ENCODE measurements around the gene CCNJL.

The CCNJL gene

GRCh38 chr5:160289356-160289651, 23.1 kb downstream of the CCNJL start:
- no peak for DNase-seq

GRCh38 chr5:160287378-160288051, 24.8 kb downstream of the CCNJL start:
- peak; percentile 73 for DNase-seq

- no peak for DNase-seq
Measured at GRCh38 chr5:160286947-160287346, 25.4 kb downstream of the CCNJL start.

GRCh38 chr5:160285316-160285715, 27.0 kb downstream of the CCNJL start:
- DNase-seq = no peak

GRCh38 chr5:160284291-160284873, 28.0 kb downstream of the CCNJL start:
- no peak for DNase-seq

DNA sequence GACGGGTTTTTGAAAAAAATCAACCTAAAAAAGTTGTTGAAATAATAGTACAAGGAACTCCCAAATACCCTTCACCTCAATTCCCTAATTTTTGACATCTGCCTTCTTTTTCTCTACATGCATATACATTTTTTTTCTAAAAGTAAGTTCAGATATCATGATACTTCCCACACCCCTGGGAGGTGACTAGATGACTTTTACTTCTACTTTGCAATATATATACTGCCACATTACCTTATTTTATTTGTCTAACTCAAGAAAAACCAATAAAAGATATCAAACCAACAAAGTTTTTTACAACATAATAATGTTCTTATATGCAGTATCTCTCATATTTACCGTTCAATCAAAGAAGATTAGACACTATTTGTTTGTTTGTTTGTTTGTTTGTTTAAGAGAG, 31.1 kb downstream of the CCNJL start:
- DNase-seq = no peak

DNA sequence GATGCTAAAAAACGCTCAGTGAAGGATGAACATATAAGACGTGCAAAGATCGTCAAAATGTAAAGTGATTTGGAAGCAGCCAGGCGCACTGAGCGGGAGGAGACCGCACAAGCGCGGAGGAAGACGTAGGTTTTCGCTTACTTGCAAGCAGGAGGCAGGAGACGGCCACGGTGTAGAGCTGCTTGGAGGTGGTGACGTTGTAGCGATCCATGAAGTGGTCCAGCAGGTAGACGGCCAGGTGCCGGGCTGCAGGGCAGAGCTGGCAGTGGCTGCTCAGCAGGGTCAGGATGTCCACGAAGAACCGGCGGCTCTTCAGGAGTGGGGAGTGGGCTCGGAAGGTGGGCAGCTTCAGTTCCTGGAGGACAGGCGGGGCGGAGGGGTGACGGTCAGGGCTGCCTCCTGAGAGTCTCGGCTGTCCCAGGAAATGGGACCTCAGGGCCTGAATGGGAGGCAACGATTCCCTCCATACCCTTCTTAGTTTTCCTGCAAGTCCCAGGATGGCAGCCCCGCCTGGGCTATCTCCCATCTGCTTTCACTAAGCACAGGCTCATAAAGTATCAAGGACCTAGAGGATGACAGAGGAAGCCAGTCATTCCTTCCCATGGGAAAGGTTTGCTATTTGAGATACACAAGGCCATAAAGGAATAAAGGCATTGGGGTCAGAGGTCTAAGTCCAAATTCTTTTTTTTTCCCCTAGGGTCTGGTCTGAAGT, 31.8 kb downstream of the CCNJL start:
- no peak for DNase-seq

GRCh38 chr5:160278343-160278742, 34.0 kb downstream of the CCNJL start:
- no peak for DNase-seq

GRCh38 chr5:160274483-160274931, 37.9 kb downstream of the CCNJL start:
- DNase-seq = no peak

DNA sequence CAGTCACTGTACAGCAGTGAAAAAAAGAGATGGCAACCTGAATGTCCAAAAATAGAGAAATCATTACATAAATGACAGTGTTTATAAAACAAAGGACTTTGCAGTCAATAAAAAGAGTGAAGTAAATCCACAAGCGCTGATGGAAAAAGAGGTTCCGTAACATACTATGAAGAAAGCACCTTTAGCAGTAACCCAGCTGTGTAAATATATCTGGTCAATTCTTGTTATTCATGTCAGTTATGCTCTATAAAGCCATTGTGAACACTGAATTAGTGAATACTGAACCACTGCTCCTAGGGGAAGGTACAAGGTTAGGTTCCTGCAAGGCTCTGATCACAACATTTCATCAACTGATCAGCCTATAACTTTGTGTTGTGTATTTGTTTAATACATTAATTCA, 39.5 kb downstream of the CCNJL start:
- DNase-seq = peak; percentile 38

- no peak for DNase-seq
Measured at GRCh38 chr5:160272264-160272663, 40.1 kb downstream of the CCNJL start.

DNA sequence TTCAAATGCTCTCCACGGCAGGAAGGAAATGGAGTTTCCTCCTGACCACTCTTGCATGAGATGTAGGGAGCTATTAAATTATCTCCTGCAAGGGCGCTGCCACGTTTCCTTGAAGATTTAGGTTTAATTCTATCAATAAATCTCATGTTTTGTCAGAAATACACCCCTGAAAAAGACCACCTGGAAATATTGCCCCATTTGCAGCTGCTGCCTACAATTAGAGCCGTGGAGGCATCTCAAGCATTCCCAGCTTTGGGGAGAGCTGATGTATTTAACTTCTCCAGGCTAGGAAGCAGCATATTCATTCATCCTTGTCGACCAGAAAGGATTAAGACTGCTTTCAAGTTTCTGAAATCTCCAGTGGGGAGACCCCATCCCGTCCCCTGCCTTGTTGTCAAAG, 40.5 kb downstream of the CCNJL start:
- DNase-seq = no peak

DNA sequence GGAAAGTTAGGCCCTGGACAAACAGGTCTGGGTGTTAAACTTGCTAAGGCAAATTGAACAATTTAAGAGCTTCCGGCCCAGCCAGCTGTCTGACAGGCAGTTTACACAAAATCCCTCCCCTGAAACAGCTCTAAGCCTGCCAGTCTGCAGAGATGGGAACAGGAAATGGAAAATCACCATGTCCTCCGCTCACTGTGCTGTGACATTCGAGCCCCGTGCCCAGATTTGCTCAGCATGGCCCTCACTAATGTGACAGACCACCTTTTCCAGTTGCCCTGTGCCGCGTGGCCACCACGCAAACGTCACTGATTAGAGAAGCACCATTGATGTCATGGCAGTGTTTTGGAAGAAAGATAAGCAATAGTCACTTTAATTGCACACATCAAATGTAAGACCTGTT, 41.0 kb downstream of the CCNJL start:
- DNase-seq = peak; percentile 33

GRCh38 chr5:160270704-160271103, 41.7 kb downstream of the CCNJL start:
- no peak for DNase-seq

- DNase-seq = peak; percentile 38
Measured at GRCh38 chr5:160269017-160269416, 43.3 kb downstream of the CCNJL start.

GRCh38 chr5:160268121-160268520, 44.2 kb downstream of the CCNJL start:
- DNase-seq = no peak

- DNase-seq = no peak
Measured at GRCh38 chr5:160266752-160267345, 45.5 kb downstream of the CCNJL start.

- no peak for DNase-seq
Measured at GRCh38 chr5:160266044-160266443, 46.3 kb downstream of the CCNJL start.

DNA sequence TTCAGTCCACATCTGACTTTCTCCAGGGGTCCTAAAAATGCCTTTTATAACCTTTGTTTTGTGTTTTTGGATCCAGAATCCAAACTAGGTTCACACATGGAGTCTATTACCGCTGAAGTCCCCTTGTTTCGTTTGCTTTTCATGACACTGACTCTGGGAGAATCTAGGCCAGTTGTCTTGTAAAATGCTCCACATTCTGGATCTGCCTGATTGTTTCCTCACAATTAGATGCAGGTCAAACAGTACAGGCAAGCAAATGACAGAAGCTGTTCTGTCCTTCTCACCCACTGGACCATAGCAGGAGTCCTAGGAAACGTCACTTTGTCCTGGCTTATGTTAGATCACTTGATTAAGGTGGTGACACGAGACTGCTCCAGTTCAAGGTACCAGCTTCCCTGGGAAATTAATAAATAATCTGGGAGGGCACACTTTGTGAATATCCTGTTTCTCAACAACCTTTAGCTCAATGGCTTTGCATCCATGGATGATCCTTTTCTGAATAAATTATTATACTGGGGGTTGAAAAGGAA, 49.0 kb downstream of the CCNJL start:
- no peak for DNase-seq

- no peak for DNase-seq
Measured at GRCh38 chr5:160262151-160263074, 50.0 kb downstream of the CCNJL start.

DNA sequence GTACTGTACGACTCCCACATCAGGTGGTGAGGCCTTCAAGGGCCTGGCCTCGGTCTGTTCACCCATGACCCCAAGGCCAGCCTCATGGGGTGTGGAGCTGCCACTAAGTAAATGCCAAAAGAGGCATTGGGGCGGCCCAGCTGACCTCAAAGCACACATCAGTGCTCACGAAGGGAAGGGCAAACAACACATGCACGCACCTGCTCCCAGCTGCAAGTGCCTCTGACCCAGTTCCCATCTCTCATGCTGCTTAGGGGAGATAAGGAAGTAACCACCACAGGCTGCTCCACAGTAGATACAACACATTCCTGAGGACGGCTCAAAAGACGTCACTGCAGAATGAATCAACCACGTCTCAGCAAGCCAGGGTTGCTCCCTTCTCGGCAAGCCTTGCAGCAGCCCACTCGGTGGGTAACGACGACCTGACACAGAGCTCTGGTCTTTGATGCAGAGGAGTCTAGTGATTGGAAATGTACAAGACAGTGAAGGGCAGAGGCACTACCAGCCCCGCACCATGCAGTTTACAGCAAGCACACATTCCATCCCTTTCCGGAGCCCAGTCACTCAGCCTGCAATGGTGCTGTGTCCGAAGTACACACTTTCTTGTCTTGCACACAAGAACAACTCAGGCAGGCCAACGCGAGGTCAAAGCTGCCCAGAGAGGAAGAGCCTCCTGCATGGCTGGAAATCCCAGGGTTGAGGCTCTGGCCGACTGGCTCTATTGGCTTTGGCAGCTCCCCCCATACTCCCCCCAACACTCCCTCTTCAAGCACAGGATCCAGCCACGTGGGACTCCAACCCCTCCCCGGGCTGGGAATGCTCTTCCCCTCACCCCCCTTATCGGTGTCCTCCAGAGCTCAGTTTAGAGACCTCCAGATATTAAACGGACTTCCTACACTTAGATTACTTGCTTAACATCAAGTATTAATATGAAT, 51.2 kb downstream of the CCNJL start:
- peak; percentile 71 for DNase-seq
